Measurements from ENCODE around the gene GSDMA.

GSDMA gene, protein sequence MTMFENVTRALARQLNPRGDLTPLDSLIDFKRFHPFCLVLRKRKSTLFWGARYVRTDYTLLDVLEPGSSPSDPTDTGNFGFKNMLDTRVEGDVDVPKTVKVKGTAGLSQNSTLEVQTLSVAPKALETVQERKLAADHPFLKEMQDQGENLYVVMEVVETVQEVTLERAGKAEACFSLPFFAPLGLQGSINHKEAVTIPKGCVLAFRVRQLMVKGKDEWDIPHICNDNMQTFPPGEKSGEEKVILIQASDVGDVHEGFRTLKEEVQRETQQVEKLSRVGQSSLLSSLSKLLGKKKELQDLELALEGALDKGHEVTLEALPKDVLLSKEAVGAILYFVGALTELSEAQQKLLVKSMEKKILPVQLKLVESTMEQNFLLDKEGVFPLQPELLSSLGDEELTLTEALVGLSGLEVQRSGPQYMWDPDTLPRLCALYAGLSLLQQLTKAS

DNA sequence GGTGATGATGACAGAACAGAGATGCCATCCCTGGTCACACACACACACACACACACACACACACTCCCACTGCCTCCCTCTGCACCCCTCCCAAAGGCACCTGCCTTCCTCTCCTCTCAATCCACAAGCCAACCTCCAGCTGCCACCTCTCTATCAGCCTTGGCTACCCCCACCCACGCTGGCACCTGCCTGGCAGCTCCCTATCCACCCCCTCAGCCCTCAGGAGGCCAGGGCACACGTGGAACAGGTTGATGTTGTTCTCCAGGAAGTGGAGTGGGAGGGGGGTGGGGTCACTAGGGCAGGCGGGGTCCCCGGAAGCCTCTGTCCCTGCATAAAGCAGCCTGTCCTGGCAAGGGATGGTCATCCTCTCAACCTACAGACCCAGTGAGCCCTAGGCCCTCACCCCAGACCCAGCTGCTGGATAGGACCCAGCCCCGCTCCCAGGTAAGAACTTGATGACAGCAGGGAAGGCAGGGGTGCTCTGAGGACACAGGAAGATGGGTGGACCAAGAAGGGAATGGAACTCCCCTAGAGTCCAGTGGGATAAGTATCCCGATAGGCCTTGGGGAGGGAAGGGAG, at the start of gene GSDMA:
TSS of gene GSDMA (plus strand) at position 363 of the 579 bp plus-strand sequence. CDS start 2,684 bp downstream, outside the sequence.
- no peak for DNase-seq

DNA sequence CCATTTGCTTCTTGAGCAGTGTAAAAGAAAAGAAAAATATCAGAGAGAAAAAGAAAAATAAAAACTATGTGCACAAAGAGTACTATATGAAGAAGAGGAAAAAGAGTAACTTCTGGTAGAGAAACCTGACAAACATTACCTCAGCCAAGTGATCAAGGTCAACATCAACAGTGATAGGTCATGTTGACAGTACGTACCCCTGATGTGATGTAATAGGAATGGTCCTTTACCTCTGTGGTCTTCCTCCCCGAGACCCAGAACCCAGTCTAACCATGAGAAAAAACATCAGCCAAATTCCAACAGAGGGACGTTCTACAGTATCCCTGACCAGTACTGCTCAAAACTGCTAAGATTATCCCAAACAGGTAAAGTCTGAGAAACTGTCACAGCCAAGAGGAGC, 48.8 kb upstream of the GSDMA start:
- DNase-seq = no peak

DNA sequence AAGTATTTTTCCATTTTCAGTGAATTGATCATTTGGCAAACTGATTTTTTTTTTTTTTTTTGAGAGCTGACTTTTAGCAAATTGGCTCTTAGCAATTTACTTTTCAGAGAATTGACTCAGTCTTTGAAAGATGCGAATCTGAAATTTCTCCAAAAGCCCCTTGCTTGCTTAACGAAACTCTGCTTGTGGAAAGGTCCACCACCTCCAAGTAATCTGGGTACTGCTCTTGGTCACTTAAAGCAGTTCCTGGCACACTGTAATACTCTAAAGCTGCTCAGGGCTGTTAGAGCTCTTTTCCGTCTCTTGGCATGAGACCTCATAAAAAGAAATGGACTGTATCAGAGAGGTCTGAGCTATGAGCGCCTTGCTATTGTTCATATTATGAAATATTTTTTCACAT, 47.2 kb upstream of the GSDMA start:
- DNase-seq = no peak

DNA sequence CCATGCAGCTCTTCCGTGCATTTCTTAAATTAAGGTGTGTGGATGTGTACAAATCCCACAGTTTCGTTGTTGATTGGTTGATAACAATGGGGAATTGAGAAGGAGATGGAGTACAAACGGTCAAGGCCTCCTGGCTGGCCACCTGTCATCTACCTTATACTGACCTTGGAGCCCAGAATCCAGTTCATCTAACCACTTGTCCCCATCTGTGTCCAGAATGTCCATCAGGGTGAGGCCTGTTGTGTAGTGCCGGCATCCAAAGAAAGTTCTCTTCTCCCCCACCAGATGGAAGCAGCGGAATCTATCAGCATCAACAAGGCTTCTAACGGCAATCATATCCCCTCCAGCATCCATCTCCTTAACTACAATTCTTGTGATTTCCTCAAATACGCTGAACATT, 45.9 kb upstream of the GSDMA start:
- DNase-seq = peak in 1 of 2 experiments; percentile 4

DNA sequence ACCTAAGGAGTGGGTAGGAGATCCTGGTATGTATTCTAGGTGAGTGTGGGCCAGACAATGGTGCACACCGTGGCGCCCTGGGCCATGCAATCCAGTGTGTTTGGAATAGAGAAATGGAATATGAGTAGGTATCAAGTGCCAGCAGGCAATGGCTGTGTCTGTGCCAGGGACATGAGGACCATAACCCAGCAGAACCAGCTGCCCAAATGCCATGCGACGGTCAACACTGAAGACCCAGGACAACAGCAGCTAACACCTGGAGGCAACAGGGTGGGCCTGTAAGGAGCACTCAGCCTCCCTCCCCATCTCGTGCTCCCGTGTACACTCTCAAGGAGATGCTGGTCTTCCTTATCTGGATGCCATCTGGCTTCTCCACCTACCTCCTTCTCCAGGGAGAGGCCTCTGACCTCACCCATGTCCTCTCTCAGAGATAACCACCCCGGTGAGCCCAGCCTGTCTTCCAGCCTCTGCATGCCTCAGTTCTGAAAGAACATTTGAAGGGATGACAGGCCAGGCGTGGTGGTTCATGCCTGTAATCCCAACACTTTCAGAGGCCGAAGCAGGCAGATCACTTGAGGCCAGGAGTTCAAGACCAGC, 43.6 kb upstream of the GSDMA start:
- DNase-seq = no peak

DNA sequence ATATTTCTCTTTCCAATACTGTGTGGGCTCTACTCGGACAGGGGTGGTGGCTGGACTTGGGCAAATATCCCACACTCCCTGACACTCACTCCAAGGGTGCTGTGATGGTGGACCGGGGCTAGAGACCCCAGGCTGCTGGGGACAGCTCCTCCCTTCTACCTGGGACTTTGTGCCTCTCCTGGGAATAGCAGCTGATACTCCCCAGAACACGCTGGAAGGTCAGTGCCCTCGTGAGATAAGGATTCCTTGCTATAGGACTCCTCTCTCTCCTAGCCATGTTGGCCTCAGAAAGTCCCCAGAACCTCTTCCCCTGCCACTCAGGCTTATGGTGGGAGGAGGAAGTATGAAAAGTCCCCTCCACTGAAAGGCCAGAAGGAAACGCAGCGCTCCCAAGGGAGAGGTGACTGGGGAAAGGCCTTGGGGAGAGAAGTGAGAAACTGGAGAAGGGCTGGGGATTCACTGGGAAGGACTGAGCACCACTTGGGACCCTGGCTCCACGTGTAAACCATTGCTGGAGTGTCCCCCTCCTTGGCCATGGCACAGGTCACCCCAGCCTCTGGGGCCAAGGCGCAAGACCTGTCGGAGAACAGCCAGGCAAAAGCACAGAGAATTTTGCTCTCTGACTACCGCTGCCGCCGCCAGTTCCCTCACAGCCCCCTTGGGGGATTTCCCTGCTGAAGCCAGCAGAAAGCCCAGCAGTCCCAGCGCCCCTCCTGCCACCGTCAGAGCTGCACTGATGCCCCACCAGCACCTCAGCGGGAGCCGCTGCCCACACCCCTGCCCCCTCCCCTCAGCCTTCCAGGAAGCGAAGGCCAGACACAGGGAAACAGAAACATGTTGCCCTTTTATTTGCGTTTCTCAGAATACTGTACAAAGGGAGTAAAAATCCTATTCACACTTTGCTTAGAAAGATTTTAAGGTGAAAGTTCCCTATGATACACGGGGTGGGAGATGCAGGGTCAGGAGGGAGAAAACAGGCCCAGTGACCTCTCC, 42.3 kb upstream of the GSDMA start:
- no peak for DNase-seq

DNA sequence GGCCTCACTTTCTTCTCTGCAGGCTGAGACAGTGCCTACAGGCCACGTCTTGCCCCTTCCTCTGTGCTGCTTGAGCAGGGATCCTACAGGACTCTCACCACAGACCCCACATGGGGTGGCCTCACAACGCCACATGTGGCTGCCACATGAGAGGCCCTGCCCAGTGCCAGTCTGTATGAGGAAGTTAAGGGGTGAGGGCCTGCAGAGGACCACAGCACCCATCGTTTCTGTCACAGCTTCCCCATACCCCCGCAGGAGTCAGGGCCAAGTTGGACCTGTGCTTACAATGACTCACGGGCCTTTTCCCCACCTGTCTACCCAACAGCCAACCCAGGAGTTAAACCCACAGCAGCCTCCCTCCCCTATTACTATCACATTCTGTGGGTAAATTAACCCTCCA, 41.5 kb upstream of the GSDMA start:
- DNase-seq = no peak

DNA sequence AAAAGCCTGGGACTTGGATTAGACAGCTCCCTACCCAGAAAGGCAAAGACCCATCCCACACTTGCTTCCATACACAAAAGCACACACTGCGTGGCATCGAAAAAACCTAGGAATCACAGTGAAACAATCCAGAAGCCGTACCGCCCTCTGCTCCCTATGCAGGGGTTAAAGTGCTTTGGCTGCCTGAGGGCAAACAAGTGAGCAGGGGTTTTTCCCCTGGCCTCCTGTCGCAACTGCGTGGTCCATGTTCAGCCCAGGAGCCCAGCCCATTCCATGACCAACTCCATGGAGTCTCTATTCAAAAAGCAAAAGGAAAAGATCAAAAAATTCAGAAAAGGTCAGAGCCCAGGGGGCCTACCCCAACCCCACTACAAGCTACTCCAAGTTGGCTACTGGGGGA, 40.8 kb upstream of the GSDMA start:
- no peak for DNase-seq

DNA sequence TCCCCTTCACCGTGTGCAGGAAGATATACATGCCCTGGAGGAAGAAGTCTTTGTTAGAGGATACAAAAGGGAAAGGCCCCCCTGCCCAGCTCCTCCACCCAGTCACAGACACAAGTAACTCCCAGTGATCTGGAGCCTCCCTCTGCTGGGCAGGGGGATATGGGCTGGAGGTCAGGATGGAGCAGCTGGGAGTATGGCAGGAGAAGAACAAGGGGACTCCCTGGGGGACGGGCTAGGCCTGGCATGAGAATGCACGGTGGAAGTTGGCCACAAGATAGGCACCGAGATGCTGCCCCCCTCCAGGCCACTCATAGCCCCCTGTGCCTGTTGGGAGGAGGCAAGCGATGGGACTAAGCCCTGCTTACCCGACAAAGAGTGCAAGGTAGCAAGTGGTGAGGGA, 39.6 kb upstream of the GSDMA start:
- DNase-seq = no peak

DNA sequence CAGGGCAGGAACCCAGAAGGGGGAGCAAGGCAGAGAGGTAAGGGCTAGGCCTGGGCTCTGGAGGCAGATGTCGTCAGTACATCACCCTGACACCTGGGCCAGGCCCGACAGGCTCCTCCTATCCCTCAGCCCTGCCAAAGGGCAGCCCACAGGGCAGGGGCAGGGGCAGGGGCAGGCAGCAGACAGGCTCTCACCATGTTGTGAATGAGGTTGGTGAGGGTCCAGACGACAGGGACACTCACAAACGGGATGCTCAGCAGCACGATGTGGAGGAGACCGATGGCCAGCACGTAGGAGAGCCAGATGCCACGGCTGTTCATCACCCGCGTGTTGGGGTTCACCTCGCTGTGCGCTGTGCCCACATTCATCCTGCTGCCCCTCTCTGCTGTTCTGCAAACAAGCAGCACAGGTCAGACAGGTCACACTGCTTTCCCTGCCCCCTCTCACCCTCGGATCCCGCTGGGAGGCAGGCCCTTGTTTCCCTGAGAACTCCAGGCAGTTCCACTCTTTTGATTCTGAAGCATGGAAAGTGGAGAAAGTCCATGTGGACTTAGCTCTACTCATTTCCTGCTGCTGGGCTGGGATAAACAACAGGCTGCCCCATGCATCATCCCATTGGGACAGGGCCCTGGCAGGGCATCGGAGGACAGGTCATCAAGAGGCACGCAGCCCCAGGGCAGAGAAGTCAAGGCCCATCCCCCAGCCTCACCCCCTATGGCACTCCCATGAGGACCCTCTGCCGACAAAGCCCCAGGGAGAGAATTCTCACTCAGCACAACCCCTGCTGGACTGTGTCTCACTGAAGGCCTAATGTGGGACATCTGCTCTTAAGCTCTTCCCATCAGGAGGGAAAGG, 38.7 kb upstream of the GSDMA start:
- DNase-seq = no peak

DNA sequence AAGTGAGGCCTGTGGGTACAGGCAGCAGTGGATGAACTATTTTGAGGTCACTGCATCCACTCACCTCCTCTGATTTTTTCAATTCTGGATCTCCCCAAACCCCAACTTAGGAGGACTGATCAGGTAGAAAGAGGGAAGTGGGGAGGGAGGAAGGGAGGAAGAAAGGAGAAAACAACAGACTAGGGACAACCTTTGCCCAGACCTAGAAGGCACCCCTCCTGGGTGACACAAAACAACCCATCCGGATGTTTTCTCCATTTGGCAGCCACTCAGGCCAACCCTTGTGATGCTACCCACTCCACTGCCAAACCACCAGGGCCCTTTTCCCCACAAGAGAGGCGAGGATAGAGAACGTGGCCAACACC, 38.1 kb upstream of the GSDMA start:
- no peak for DNase-seq

DNA sequence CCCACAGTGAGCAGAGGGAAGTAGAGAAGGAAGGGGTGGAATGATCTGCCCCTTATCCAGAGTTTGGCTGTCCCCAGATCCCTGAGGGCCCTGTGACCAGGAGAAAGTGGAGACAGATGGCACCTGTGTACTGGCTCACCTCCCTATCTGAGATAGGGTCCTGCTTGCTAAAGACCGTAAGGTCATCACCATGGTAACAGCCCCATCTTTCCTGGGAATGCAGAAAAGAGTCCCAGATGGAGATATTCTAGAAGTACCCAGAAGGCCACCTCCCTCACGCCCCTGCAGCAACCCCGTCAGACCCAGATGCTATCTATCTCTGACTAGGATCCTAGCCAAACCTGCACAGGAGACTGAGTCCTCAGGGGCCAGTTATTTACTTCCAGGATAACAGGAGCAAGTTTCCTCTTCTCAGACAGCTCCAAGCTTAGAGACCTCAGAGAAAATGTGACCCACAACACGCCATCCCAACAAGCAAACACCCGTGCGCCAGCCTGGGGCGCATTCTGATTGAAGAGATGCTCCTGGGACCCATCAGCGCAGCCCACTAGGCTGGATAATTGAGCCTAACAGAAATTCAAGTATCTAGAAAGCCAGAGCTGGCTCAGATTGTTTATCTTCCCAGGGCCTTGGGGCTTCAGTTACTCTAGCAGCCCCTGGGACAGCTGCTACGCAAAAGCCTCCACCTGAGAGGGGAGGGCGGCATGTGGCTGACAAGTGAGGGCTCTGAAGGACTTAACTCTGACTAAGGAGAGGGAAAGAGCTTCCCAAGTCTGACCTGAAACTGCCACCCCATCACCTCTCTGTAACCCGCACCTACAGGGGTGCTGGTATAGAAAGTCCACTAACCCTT, 37.3 kb upstream of the GSDMA start:
- no peak for DNase-seq

DNA sequence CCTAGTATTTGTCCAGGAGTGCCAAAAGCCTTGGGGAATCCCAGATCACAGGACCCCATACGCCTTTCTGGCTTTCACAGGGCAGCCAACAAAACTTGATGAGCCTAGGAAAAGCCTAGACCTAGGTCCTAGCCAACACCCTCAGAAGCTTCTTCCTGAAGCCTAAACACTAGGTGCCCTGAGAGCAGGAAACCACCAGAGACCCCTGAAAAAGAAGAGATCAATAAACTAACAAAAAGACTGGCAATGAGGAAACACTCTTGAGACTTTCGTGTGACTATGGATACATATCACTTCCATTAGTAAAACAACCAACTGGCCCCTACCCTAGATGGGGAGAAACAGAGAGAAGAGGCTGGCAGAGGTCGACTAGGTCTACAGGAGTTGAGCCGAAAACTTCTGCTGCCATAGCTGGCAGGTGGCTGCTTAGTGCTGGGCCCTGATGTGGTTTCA, 36.6 kb upstream of the GSDMA start:
- DNase-seq = no peak

DNA sequence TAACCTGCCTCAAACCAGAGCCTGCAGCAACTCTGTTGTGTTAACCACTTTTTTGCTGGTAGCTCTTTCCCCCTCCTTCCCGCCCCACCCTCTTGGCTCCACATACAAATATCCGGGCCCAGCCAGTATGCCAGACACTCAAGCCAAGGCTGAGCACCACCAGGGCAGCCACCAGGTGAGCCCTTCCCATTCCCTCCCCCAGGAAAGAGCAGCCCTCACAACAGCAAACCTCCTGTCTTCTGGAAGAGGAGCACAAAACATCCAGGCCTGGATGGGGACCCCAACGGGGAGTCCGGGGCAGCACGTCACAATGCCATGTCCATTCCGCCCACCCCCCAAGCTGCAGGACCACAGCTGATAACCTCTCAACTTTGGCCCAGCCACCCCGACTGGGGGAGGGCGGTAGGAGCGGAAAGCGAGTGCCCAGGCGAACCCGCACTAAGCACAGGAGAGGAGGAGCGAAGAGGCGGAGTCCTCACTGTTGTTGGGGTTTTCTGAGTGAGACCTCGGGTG, 36.2 kb upstream of the GSDMA start:
- no peak for DNase-seq

DNA sequence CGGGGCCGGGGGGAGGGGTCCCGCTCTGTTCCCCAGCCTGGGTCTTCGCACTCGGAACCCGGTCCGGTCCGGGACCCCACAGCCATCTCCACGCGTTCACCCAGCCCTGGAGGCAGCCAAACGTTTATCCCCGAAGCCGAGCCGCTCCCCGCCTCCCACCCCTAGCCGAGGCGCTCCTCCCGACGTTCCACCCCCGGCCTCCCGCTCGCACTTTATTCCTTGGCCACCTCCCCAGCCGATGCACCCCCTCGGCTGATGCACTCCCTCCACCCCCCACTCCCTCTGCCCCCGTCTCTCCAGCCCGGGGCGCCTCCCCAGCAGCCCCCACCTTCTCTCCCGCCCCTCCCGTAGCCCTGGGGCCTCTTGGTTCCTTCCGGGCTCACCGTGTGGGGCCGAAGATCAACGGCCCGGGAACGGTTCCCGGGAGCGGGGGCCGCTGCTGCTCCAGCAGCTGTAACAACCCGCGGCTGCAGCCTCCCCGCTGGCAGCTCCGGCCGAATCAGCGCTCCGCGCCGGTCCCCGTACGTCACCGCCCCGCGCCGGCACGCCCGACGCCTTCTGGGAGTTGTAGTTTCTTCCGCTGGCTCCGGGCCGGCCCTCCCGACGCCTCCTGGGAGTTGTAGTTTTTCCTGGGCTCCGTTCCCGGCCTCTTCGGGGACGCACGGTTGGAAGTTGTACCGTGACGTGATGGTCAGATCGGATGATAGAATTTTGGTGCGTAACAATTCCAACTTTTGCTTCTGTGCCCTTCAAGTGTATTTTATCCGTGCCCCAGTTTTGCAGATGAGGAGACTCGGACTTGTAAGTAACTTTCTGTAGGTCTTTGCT, 35.5 kb upstream of the GSDMA start, which contains the start of the genes LRRC3C and ORMDL3:
TSS of gene LRRC3C (plus strand) at position 632 of the 828 bp plus-strand sequence. CDS start 13,792 bp downstream, outside the sequence.
TSS of gene ORMDL3 (minus strand) at position 501 of the 828 bp plus-strand sequence. CDS start 3,398 bp downstream, outside the sequence.
- peak; percentile 43 to 85 for DNase-seq

DNA sequence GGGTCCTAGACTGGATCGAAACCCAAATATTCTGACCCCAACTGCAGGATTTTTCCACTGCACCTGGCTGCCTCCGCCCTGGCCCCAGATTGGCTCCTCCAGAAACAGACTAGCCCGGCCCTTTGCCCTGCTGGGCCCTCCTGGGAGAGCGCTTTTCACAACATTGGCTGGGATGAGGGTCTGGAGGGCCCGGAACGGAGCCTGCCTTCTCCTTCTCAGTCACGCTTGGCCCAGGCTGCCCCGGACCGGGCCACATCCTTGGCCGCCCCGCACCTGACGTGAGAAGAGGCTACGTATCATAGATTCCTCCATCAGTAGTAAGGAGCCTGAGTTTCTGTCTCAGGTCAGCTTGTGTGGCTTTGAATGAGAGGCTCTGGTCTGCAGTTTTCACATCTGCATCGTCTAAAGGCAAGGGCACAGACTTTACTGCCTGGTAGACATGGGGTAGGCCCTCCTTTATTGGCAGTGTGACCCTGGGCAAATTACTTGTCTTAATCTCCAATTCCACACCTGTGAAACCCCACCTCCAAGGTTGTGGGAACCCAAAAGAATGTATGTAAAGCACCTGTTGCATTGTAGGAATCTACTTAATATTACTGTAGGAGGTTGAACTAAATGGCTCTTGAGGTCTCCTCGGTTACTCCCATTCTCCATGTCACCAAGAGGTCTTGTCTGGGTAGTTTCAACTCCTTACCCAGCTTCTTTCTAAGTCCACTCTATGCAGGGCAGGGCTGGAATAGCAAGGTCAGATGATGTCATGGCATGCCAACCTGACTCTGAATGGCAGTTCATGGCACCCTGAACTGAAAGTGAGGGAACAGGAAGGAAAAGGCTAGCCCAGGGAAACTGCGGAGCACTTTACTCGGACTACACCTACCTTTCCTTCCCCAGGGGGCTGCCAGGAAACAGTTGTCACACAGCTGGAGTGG, 34.6 kb upstream of the GSDMA start:
- no peak for DNase-seq

DNA sequence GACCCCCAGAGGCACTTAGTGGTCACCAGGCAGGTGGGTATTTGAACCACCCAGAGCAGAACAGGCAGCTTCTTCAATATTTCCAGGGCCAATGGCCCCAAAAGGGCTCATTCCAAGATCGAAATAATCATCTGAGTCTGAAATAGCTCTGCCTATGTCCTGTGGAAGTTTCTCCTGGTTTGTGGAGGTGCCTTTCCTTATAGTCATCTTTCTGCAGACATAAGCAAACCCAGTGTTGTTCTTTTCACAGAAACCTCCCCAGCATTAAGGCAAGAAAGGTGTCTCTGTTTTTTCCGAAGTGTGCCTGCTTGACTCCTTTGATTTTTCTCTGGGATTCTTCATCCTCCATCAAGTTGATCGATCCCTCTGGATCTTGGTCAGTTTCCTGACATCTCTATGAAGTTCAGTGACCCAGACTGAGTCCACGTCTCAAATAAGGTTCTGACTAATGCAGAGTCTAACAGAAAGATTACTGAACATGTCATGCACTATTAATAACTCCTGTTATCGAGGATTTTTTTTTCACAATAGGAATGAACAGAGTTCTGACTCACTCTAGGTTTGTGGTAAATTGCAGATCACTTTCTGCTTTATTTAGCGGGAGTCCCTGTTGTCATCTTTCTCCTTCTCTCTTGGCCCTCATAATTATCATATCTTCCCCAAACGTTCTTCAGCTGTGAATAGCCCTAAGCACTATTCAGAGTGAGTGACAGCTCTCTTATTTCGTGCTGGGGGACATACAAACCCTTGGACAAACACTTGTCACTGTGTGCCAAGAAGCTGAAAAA, 33.8 kb upstream of the GSDMA start:
- DNase-seq = peak; percentile 48 to 66
